DMS53 treated with DMSO at 0.1 percent for 48 hours (cell line): ENCODE results near the gene DISP3.

Experiments used
- DNase-seq: peaks from one replicate; lab custom pipeline; 2025; ENCODE audit not compliant: unreplicated experiment; lab: John Stamatoyannopoulos, UW

The DISP3 gene

GRCh38 chr1:11514366-11514765, 35.4 kb downstream of the DISP3 start:
- no peak for DNase-seq

DNA sequence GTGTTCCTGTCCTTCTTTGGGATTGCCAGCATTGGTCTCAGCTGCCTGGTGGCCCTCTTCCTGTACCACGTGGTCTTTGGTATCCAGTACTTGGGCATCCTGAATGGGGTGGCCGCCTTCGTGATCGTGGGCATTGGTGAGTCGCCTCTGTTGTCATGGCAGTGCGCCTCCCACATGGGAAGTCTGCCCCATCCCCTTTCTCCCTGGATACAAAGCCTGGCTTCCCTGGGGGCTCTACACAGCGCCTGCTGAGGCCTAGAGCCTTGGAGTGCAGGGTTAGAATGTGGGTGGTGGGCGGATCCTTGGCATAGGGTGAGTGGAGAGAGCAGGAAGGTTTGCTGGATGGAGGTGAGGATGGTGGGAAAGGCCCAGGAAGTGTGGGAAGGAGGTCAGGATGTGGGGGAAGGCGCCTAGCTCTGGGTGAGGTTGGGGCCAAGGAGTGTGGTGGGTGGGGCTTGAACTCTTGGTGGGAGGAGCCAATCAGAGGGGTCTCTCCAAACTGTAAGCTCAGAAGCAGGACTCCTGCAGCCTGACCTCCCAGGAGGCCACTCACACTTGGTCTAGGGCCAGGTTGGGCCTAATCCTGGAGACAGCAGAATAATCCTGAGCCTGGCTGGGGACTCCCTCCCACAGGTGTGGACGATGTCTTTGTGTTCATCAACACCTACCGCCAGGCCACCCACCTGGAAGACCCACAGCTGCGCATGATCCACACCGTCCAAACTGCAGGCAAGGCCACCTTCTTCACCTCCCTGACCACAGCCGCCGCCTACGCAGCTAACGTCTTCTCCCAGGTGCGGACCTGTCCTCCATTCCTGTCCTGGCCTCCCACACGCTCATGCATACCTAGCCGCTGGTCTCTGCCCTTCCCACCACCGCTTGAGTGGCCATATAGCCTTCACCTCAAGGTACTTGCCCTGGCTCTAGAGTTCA, 36.7 kb downstream of the DISP3 start:
- no peak for DNase-seq

DNA sequence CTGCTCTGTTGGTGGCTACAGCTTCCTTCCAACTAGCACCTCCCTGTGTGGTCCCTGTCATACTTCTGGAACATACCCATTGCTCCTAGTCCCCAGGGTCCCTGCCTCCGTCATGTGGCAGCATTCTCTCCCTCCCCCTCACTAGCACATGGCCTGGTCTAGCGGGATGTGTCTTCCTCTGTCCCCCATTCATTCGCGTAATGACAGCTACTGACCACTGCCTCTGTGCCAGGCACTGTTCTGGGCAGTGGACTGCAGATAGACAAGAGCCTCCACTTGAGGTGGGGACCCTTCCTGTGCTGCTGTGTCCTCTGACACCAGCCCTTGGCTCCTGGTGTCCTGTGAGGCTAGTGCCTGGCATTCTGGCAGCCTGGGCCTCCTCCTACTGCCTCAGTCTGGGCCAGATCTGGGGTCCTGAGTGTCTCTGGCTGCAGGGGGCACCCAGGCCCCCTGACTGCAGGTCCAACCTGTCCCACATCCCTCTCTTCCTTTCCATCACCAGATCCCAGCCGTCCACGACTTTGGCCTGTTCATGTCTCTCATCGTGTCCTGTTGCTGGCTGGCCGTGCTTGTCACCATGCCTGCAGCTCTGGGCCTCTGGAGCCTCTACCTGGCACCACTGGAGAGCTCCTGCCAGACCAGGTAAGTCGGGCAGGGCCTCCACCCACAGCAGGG, 38.1 kb downstream of the DISP3 start:
- DNase-seq = no peak

DNA sequence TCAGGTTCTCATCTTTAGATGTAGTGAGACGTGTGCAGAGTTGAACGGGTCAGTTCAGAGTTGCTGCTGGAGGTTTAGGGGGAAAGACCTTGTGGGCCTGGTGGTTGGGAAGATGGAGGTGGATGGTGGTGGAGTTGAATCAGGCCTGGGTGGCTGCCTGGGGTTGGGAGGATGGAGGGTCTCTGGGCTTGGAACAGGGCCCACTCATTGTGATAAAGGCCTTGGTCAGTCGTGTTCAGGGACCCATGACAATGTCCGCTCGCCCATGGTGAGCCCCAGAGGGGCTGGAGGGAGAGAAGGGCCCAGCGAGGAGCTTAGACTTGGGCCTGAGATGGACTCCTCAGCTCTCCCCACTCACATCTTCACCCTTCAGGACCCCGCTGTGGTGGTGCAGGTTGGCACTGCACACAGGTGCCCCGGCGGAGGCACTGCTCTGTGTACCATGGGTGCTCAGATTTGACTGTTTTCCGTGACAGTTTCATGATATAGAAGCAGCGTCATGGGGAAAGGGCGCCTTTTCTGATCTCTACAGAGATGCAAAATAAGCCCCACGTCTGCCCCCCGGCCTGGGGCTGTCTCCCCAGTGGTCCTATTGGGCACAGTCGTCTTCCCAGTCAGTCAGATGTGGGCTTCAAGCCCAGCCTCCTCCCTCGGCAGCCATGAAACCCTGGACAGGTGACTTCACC, 39.2 kb downstream of the DISP3 start:
- no peak for DNase-seq

DNA sequence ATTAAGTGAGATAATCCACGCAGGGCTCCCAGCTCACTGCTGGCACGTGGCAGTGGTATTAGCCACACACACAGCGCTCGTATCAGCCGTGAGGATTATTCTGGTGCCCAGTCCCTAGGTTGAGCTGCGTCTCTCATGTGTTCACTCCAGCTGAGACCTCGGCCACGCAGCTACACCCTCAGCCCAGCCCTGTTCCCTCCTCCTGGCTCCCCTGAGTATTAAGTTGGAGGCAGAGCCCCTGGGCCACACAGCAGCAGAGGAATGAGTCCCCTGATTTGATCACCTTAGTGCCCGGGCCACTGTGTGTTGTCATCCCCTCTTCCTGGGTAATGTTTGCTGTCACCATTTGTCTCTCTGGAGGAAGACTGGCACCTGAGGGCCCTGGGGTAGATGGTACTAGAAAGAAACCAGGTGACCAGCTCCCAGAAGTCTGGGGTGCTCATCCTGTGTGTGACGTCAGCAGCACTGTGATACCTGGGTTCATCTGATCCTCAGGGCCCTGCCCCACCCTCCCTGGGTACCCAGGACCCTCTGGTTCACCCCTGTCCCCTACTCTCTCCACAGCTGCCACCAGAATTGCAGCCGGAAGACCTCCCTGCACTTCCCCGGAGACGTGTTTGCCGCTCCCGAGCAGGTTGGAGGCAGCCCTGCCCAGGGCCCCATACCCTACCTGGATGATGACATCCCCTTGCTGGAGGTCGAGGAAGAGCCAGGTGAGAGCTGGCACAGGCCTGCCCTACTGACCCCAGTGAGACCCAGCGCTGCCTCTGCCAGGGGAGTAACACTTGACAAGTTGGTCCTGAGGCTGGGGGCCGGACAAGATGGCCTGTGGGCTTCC, 40.1 kb downstream of the DISP3 start:
- no peak for DNase-seq

DNA sequence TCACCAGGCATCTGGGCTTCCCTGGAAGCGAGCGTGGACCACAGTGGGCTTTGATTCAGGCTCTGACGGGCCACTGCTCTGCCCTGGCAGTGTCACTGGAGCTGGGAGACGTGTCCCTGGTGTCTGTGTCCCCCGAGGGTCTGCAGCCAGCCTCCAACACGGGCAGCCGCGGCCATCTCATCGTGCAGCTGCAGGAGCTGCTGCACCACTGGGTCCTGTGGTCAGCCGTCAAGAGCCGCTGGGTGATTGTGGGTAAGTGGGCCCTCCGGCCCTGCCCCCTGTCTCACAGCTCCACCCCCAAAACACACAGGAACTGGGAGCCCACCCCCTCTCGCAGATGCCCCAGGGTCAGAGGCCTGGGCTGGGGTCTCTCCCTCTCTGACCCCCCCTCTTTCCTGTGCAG, 40.7 kb downstream of the DISP3 start:
- no peak for DNase-seq

DNA sequence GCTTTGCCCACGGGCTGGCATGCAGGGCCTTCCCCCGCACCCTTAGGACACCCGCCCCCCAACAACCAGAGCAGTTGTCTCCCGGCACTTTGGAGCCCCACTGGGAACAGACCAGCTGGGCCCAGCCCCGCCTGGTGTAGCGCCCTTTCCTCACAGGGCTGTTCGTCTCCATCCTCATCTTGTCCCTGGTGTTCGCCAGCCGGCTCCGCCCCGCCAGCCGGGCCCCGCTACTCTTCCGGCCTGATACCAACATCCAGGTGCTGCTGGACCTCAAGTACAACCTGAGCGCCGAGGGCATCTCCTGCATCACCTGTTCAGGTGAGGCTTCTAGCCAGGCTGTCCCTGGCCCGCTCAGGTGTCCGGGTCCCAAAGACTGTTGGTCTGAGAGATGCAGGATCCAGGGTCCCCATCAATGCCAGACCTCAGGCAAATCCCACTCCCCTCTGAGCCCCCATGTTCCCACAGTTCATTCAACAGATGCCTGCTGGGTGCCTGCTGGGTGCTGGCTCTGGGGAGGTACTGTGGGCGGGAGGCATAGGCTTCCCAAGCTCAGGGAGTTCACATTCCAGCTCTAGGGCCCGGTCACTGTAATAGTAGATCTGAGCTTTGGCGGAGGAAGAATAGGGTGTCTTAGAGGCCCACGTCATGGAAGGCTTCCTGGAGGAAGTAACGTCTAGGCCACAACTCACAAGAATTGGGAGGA, 41.7 kb downstream of the DISP3 start:
- DNase-seq = no peak

GRCh38 chr1:11521582-11522399, 42.8 kb downstream of the DISP3 start:
- no peak for DNase-seq

- DNase-seq = no peak
Observed at GRCh38 chr1:11522400-11523235, 43.7 kb downstream of the DISP3 start.

DNA sequence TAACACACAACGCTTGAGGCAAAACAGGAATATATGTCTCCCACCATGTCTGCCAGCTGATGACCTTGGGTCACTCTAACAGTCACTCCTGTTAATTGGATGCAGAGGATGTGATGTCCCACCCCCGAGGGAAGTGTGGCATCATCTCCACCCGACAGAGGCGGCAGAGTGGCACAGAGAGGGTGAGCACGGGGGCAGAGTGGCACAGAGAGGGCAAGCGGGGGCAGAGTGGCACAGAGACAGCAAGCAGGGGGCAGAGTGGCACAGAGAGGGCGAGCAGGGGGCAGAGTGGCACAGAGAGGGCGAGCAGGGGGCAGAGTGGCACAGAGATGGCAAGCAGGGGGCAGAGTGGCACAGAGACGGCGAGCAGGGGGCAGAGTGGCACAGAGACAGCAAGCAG, 44.3 kb downstream of the DISP3 start:
- no peak for DNase-seq

DNA sequence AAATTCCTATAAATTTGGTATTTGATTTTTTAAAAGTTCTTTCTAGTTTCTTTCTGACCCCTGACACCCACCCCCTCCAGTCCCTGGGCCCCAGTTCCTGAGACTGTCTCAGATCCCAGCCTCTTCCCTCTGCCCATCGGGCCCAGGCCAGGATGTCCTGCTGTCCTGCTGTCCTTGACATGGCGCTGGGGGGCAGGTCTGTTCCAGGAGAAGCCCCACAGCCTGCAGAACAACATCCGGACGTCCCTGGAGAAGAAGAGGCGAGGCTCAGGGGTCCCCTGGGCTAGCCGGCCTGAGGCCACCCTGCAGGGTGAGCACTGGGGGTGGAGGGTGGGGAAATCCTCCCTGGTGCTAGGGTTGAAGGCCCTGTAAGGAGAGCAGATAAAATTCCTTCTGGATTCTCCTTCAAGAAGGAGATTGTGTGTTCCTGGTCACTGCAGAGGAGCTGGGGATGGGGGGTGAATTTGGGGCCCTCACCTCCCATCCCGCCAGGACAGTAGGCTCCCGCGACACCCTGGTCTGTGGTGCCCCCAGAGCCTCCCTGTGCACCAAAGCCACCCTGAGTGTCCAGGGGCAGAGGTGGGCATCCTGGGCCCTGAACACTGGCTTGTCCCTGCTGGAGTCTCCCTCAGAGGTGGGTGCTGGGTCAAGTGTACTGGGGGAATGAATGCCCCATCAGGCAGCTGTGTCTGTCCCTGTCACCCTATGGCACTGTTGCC, 45.0 kb downstream of the DISP3 start:
- DNase-seq = no peak

- no peak for DNase-seq
Observed at GRCh38 chr1:11524465-11525150, 45.7 kb downstream of the DISP3 start.

DNA sequence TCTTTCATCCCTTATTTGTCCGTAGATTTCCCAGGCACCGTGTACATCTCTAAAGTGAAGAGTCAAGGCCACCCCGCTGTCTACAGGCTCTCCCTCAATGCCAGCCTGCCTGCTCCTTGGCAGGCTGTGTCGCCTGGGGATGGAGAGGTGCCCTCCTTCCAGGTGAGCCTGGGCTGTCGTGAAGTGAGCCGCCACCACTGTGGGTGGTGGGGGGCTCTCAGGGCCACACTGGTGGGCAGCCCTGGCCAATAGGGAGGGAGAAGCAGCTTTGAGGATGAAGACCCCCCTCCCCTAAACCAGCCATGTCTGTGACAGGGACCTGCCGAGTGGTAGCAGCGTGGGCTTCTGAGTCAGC, 46.2 kb downstream of the DISP3 start:
- DNase-seq = no peak

- no peak for DNase-seq
Observed at GRCh38 chr1:11525516-11525915, 46.6 kb downstream of the DISP3 start.

DNA sequence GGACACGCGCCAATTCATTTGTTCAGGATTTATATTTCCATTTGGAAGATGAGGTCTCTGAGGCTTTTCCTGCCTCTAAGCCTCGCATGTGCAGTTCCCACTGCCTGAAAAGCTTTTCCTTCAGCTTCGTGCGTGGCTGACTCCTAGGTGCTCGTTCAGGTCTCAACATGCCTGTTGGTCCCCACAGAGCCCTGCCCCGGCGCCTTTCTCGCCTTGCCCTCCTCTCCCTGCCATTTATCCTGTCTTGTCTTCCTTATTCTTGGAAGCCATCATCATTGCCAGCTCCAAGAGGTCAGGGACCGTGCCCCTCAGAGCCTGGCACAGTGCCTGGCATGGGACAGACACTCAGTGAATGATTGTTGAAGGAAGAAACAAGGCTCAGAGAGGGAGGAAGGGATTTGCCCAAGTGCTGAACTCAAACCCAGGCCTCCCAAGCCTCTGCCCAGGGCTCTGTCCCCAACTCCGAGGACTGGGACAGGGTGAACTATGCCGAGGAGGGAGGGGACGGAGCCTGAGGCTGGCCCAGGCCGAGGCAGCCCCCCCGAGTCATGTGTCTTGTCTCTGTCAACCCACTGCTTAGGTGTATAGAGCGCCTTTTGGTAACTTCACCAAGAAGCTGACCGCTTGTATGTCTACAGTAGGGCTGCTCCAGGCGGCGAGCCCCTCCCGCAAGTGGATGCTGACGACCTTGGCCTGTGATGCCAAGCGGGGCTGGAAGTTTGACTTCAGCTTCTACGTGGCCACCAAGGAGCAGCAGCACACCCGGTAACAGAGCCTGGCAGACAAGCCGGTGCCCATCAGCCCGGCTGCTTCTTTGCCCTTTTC, 47.3 kb downstream of the DISP3 start:
- no peak for DNase-seq
